Forelimb muscle (tissue), 1 donor: ENCODE data around the gene ZP2. TPM values are rescaled to one million over a fixed set of nuclear protein-coding genes. Genes with fewer than 3 reads are reported as not detected.

Source experiments
- DNase-seq: peaks from one replicate; pipeline ENCODE4 v3.0.0-alpha.2; 2013; ENCODE audit warnings: low read depth
- polyA plus RNA-seq: library from polyadenylated mRNA; unstranded; fragments of 120-200 nt; gene quantifications from one replicate; pipeline ENCODE4 v1.2.1, GENCODE V29; 2013; ENCODE audit not compliant: insufficient read length

ZP2 gene
- polyA plus RNA-seq, 1 donor: 0.14 TPM

GRCh38 chr16:21150375-21151001, 60.9 kb downstream of the ZP2 start, which contains the start of gene DNAH3:
Gene DNAH3 (minus strand): TSS chr16:21150846. CDS start chr16:21150319, 527 bp downstream.
- DNase-seq: no peak

Other genes starting within 250 kb of the ZP2 start
- 0.42 TPM for gene DNAH3, start 60.7 kb downstream of the ZP2 start, polyA plus RNA-seq
- gene LDAF1, start 52.9 kb downstream of the ZP2 start, polyA plus RNA-seq: 35.9 TPM
- not detected for gene ANKS4B, start 22.1 kb upstream of the ZP2 start, polyA plus RNA-seq
- gene CRYM, start 66.7 kb upstream of the ZP2 start, polyA plus RNA-seq: not detected